ENCODE data around the gene LSS. TPM values are rescaled to one million over a fixed set of nuclear protein-coding genes. Genes with fewer than 3 reads are reported as not detected.

Gene LSS
- total RNA-seq, 1 donor from 2014 or later: 26.7 TPM

DNA sequence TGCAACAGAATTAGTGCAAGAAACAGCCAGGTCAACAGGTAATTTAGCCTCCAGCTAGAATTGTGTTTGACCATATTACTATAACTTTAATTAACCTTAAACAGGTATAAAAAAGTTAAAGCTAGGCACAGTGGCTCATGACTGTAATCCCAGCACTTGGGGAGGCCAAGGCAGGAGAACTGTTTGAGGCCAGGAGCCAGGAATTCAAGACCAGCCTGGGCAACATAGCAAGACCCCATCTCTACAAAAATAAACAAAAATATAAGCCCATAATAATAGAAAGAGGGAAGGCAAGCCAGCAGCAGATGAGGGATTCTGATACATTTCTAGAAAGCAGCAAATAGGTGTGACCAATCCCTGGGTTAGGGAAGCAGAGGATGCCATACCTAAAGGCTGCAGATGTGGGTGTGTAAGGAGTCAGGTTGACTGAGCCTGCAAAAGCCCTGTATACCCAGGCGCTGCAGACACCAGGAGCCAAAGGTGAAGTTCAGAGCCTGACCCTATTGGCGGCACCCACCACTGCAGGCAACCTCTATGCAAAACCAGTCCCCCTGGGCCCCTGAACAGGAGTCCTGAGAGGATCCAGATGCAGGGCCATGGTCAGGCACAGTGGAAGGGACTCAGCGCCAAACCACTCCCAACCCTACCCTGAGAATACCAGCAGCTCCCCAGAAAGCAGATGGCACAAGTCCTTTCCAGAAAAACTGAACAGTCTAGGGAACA, 19.3 kb upstream of the LSS start:
- H3K36me3 ChIP-seq: peaks cover 18% of the 10 kb centered on the region
- H3K4me3 Mint-ChIP-seq: no peak overlapping the region
- no peak overlapping the region for H3K27ac ChIP-seq
- H3K36me3 Mint-ChIP-seq: peaks cover 38% of the 10 kb centered on the region
- H3K27me3 Mint-ChIP-seq (ENCODE audit: insufficient read depth, low read depth): peaks cover 3% of the 10 kb centered on the region
- H3K9ac ChIP-seq: no peak overlapping the region
- H3K27ac Mint-ChIP-seq: no peak overlapping the region
- TF ChIP-seq EZH2phosphoT487 (IDR thresholded peaks at IDR 0.05) (no peak), EZH2 (IDR thresholded peaks at IDR 0.05) (no peak)
- TF ChIP-seq, protein P1, sequence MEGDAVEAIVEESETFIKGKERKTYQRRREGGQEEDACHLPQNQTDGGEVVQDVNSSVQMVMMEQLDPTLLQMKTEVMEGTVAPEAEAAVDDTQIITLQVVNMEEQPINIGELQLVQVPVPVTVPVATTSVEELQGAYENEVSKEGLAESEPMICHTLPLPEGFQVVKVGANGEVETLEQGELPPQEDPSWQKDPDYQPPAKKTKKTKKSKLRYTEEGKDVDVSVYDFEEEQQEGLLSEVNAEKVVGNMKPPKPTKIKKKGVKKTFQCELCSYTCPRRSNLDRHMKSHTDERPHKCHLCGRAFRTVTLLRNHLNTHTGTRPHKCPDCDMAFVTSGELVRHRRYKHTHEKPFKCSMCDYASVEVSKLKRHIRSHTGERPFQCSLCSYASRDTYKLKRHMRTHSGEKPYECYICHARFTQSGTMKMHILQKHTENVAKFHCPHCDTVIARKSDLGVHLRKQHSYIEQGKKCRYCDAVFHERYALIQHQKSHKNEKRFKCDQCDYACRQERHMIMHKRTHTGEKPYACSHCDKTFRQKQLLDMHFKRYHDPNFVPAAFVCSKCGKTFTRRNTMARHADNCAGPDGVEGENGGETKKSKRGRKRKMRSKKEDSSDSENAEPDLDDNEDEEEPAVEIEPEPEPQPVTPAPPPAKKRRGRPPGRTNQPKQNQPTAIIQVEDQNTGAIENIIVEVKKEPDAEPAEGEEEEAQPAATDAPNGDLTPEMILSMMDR (IDR thresholded peaks at IDR 0.05): no peak
- H4K20me1 ChIP-seq (ENCODE audit: low read depth): no peaks in the 10 kb centered on the region
- no peaks in the 10 kb centered on the region for H3K4me1 ChIP-seq
- H3K79me2 ChIP-seq (ENCODE audit: low read depth): no peaks in the 10 kb centered on the region
- no peaks in the 10 kb centered on the region for H3K9me3 Mint-ChIP-seq
- H3F3A ChIP-seq (ENCODE audit: low read depth): no peaks in the 10 kb centered on the region
- H3K9me3 ChIP-seq (ENCODE audit: low read depth): no peaks in the 10 kb centered on the region
- no peak overlapping the region for H3K4me2 ChIP-seq
- H2AFZ ChIP-seq (replicated peaks): no peak overlapping the region
- no peaks in the 10 kb centered on the region for H3K4me1 Mint-ChIP-seq
- H3K4me3 ChIP-seq: no peak overlapping the region
- no peaks in the 10 kb centered on the region for H3K27me3 ChIP-seq
- DNase-seq (ENCODE audit: low spot score): no peak

DNA sequence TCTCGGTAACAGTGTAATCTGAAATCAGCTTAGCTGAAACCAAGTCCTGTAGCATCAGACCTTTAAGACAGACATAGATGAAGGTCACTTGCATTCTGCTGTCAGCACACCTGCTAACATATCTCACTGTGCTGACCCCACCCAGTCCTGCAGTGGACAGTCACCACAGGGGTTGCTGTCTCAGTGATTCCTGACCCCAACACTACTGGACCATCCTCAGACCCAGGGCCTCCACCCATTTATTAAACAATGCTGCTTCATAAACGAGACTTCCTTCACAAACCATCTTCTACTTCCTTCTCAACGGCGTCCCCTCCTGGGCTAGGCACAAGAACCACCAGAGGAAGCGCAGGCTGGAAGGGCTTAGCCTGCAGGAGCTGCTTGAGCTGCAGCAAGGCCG, 17.8 kb upstream of the LSS start:
- Histone ChIP-seq H3K9me3 (ENCODE audit: low read depth) (no peaks in the 10 kb centered on the region), H3K4me1 (no peaks in the 10 kb centered on the region), H3K9ac (no peak overlapping the region), H3K36me3 (peaks cover 22% of the 10 kb centered on the region), H3K27ac (no peak overlapping the region), H3K27me3 (no peaks in the 10 kb centered on the region), H3F3A (ENCODE audit: low read depth) (no peaks in the 10 kb centered on the region), H3K79me2 (ENCODE audit: low read depth) (no peaks in the 10 kb centered on the region), H3K4me3 (no peak overlapping the region), H2AFZ (replicated peaks) (no peak overlapping the region), H3K4me2 (no peak overlapping the region), H4K20me1 (ENCODE audit: low read depth) (no peaks in the 10 kb centered on the region)
- no peak for TF ChIP-seq EZH2 (IDR thresholded peaks at IDR 0.05)
- TF ChIP-seq, protein P1 (IDR thresholded peaks at IDR 0.05): no peak
- TF ChIP-seq EZH2phosphoT487 (IDR thresholded peaks at IDR 0.05): no peak
- no peaks in the 10 kb centered on the region for H3K4me1 Mint-ChIP-seq
- peaks cover 43% of the 10 kb centered on the region for H3K36me3 Mint-ChIP-seq
- H3K4me3 Mint-ChIP-seq: no peak overlapping the region
- DNase-seq (ENCODE audit: low spot score): no peak
- H3K9me3 Mint-ChIP-seq: no peaks in the 10 kb centered on the region
- no peak overlapping the region for H3K27ac Mint-ChIP-seq
- H3K27me3 Mint-ChIP-seq (ENCODE audit: insufficient read depth, low read depth): peaks cover 3% of the 10 kb centered on the region

DNA sequence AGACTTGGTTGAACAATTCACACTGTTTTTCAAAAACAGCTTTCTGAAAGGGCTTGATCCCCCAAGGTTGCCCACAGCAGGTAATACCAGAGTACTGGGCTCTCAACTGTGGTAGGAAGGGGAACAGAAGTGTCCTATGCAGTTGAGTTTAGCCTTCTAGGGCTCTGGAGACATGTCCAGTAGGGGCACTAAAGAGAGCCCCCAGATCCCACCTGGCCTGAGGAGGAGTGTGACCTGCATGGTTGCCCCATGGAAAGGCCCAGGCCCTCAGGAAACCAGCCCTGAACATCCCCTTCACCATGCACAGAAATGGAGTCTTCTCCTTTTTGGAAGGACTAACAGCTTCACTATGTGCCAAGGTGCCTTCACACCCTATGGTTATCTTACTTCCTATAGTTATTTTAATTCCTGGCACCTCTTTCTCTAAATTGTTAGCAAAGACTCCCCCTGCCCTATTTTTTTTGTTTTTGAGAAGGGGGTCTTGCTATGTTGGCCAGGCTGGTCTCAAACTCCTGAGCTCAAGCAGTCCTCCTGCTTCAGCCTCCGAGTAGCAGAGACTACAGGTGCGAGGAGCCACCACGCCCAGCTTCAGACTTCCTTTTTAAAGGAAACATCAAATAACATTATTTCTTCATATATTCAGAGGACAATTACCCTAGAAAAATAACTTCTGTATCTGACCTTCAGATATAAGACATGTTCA, 16.8 kb upstream of the LSS start:
- Histone ChIP-seq H3K36me3 (peaks cover 17% of the 10 kb centered on the region), H3K9ac (no peak overlapping the region), H3F3A (ENCODE audit: low read depth) (no peaks in the 10 kb centered on the region), H2AFZ (replicated peaks) (no peak overlapping the region), H3K27ac (no peak overlapping the region), H3K27me3 (no peaks in the 10 kb centered on the region), H3K4me1 (no peaks in the 10 kb centered on the region), H4K20me1 (ENCODE audit: low read depth) (no peaks in the 10 kb centered on the region), H3K4me2 (no peak overlapping the region), H3K9me3 (ENCODE audit: low read depth) (no peaks in the 10 kb centered on the region), H3K79me2 (ENCODE audit: low read depth) (no peaks in the 10 kb centered on the region), H3K4me3 (no peak overlapping the region)
- Mint-ChIP-seq H3K27ac (no peak overlapping the region), H3K36me3 (peaks cover 48% of the 10 kb centered on the region), H3K4me3 (no peak overlapping the region), H3K9me3 (no peaks in the 10 kb centered on the region), H3K27me3 (ENCODE audit: insufficient read depth, low read depth) (peaks cover 3% of the 10 kb centered on the region), H3K4me1 (no peaks in the 10 kb centered on the region)
- DNase-seq (ENCODE audit: low spot score): no peak
- no peak for TF ChIP-seq EZH2phosphoT487 (IDR thresholded peaks at IDR 0.05)
- no peak for TF ChIP-seq EZH2 (IDR thresholded peaks at IDR 0.05)
- TF ChIP-seq, protein P1 (IDR thresholded peaks at IDR 0.05): no peak

Measured in neural progenitor cell (in vitro differentiated cells).